Ovary (tissue), 3 donors: ENCODE data around the gene ARSG.

Source experiments
- POLR2A ChIP-seq: fragments of 450-650 bp; IDR thresholded peaks from one replicate; pipeline ENCODE4 v1.6.1; 2017; ENCODE audit warnings: antibody characterized with exemption, mild to moderate bottlenecking, moderate library complexity
- TF ChIP-seq, protein P1 (sequence below), 3 donors: fragments of 450-650 bp in 2 of 3; fragments of 200-600 bp in 1 of 3; IDR thresholded peaks; one replicate each; pipeline versions ENCODE4 v1.5.1 to v1.8.0; 2016 to 2022; ENCODE audit warnings: antibody characterized with exemption in 3 of 3, mild to moderate bottlenecking in 1 of 3
- donor health status: DM: no; HTN: no; CAD: no.

DNA sequence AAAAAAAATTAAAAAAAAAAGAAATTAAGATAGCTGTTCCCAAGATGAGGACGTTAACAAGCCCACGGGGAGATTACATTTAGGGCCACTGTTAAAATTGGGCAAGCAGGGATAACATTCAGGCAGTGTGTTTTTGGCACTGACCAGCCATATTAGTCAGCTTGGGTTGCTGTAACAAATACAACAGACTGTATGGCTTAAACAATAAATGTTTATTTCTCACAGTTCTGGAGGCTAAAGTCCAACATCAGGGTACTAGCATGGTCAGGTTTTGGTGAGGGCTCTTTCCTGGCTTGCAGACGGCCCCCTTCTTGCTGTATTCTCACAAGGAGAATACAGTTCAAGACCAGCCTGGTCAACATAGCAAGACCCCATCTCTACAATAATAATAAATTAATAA lies 31.3 kb downstream of the ARSG start:
- TF ChIP-seq, protein P1, sequence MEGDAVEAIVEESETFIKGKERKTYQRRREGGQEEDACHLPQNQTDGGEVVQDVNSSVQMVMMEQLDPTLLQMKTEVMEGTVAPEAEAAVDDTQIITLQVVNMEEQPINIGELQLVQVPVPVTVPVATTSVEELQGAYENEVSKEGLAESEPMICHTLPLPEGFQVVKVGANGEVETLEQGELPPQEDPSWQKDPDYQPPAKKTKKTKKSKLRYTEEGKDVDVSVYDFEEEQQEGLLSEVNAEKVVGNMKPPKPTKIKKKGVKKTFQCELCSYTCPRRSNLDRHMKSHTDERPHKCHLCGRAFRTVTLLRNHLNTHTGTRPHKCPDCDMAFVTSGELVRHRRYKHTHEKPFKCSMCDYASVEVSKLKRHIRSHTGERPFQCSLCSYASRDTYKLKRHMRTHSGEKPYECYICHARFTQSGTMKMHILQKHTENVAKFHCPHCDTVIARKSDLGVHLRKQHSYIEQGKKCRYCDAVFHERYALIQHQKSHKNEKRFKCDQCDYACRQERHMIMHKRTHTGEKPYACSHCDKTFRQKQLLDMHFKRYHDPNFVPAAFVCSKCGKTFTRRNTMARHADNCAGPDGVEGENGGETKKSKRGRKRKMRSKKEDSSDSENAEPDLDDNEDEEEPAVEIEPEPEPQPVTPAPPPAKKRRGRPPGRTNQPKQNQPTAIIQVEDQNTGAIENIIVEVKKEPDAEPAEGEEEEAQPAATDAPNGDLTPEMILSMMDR (IDR thresholded peaks at IDR 0.05): no peak
- TF ChIP-seq POLR2A: no peak
